Measurements from ENCODE around the gene SLC4A11.

DNA sequence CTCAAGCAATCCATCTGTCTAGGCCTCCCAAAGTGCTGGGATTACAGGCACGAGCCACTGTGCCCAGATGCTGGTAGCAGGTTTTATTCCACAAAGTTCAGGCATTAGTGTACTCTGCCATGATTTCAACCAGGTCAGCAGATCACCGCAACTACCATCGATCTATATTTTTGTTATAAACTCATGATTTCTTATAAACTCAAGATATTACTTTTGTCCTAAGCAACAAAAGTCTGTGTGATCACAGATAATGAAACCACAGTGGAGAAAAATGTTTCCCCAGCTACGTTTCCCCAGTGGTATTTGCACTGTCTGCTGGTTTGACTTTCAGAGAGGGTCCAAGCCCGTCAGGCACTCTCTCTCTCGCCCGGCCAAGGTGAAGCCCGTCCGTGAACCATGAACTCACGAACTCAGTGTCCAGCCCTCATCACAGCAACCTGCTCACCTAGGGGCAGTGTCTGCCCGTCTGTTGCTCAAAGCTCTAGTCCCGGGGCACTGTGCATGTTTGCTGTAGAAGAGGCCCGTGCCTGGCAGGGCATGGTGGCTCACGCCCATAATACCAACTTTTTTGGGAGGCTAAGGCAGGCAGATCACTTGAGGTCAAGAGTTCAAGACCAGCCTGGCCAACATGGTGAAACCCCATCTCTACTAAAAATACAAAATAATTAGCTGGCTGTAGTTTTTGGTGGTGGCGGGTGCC, 7.0 kb downstream of the SLC4A11 start:
- TF ChIP-seq, protein P1, sequence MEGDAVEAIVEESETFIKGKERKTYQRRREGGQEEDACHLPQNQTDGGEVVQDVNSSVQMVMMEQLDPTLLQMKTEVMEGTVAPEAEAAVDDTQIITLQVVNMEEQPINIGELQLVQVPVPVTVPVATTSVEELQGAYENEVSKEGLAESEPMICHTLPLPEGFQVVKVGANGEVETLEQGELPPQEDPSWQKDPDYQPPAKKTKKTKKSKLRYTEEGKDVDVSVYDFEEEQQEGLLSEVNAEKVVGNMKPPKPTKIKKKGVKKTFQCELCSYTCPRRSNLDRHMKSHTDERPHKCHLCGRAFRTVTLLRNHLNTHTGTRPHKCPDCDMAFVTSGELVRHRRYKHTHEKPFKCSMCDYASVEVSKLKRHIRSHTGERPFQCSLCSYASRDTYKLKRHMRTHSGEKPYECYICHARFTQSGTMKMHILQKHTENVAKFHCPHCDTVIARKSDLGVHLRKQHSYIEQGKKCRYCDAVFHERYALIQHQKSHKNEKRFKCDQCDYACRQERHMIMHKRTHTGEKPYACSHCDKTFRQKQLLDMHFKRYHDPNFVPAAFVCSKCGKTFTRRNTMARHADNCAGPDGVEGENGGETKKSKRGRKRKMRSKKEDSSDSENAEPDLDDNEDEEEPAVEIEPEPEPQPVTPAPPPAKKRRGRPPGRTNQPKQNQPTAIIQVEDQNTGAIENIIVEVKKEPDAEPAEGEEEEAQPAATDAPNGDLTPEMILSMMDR (IDR thresholded peaks at IDR 0.05; ENCODE audit: insufficient read depth, low read length), result no peak
- TF ChIP-seq, protein P2, sequence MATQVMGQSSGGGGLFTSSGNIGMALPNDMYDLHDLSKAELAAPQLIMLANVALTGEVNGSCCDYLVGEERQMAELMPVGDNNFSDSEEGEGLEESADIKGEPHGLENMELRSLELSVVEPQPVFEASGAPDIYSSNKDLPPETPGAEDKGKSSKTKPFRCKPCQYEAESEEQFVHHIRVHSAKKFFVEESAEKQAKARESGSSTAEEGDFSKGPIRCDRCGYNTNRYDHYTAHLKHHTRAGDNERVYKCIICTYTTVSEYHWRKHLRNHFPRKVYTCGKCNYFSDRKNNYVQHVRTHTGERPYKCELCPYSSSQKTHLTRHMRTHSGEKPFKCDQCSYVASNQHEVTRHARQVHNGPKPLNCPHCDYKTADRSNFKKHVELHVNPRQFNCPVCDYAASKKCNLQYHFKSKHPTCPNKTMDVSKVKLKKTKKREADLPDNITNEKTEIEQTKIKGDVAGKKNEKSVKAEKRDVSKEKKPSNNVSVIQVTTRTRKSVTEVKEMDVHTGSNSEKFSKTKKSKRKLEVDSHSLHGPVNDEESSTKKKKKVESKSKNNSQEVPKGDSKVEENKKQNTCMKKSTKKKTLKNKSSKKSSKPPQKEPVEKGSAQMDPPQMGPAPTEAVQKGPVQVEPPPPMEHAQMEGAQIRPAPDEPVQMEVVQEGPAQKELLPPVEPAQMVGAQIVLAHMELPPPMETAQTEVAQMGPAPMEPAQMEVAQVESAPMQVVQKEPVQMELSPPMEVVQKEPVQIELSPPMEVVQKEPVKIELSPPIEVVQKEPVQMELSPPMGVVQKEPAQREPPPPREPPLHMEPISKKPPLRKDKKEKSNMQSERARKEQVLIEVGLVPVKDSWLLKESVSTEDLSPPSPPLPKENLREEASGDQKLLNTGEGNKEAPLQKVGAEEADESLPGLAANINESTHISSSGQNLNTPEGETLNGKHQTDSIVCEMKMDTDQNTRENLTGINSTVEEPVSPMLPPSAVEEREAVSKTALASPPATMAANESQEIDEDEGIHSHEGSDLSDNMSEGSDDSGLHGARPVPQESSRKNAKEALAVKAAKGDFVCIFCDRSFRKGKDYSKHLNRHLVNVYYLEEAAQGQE (IDR thresholded peaks at IDR 0.05; ENCODE audit: insufficient replicate concordance, low read depth), result no peak
